ENCODE results near the gene RDH14.

Gene RDH14

DNA sequence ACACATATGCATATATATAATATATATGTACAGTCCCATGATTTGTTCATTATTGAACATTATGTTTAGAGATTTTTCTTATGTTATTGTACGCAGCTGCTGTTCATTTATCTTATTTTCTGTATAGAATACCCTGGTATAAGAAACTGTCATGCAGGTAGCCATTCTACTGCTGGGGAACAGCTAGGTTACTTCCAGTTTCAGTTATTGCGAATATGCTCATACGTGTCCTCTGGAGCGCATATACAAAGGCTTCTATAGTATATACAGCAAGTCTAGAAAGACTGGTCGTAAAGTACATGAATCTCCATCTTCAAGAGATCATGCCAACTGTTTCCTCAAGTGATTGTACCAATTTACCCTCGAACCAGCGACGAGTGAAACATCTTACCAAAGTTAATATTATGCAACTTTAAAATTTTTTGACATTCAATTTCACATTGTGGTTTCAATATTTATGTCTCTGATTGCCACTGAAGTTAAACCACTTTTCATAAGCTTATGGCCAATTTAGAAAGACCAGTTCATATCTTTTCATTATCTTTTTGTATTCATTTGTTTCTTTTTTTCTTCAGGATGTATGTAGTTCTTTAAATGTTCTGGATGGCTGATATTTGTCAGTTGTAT lies 53.5 kb downstream of the RDH14 start:
- TF ChIP-seq, protein P1, sequence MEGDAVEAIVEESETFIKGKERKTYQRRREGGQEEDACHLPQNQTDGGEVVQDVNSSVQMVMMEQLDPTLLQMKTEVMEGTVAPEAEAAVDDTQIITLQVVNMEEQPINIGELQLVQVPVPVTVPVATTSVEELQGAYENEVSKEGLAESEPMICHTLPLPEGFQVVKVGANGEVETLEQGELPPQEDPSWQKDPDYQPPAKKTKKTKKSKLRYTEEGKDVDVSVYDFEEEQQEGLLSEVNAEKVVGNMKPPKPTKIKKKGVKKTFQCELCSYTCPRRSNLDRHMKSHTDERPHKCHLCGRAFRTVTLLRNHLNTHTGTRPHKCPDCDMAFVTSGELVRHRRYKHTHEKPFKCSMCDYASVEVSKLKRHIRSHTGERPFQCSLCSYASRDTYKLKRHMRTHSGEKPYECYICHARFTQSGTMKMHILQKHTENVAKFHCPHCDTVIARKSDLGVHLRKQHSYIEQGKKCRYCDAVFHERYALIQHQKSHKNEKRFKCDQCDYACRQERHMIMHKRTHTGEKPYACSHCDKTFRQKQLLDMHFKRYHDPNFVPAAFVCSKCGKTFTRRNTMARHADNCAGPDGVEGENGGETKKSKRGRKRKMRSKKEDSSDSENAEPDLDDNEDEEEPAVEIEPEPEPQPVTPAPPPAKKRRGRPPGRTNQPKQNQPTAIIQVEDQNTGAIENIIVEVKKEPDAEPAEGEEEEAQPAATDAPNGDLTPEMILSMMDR (IDR thresholded peaks at IDR 0.05; ENCODE audit: low read length, missing control alignments) = no peak
- H3K4me3 ChIP-seq (replicated peaks; ENCODE audit: low read depth, low read length) = no peak overlapping the region
- no peak for DNase-seq (ENCODE audit: low read depth)

DNA sequence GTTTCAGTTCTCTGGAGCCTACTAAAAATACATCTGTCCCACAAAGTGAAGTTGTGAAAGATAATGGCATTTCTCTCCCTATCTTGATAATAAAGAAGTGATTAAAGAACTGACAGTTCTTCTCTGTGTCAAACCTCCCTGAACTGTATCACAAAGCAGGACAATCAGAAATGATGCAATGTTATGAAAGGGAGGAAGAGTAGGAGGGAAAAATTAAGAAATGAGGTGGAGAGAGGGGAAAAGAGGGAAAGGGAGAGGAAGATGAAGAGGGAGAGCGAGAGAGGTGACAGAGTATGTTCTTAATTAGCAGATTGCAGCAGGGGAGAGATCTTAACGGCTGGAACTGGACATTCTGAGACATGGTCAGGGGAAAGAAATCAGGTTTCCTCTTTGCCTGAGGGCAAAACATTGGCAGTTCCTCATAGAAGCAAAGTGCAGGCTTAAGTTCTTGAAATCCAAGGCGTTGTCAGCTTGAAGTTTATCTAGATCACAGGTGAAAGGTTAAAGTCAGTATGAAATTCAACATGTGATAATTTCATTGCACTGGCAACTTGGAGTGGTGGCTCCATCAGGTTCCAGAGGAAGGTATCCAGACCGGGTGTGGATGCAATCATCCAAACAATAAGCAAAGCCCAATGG lies 54.6 kb downstream of the RDH14 start:
- no peak overlapping the region for H3K4me3 ChIP-seq (replicated peaks; ENCODE audit: low read depth, low read length)
- TF ChIP-seq, protein P1 (IDR thresholded peaks at IDR 0.05; ENCODE audit: low read length, missing control alignments) = no peak
- no peak for DNase-seq (ENCODE audit: low read depth)

Measured in fibroblast of pulmonary artery (primary cell).